ENCODE measurements around the gene COL26A1.
A peak's percentile ranks its signal among the peaks of the same experiment; 100 is the strongest.

Gene COL26A1

DNA sequence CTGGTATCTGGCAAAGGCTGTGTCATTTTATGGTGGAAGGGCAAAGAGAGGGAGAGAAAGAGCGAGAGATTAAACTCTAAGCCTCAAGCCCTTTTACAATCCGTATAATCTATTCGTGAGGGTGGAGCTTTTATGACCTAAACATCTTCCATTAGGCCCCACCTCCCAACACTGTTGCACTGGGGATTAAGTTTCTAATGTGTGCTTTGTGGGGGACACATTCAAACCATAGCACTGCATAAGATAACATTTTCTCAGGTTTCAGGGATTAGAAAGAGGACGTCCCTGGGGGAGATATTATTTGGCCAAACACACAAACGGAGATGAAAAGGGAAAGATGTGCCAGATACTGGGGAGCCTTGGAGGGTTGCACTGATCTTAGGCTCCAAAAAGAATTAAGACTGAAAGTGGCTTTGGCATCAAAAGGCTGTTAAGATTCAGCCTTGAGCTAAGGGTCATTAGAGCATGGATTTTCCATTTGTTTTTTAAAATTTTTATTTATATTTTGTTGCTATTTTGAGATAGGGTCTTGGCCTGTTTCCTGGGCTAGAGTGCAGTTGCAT, 19.0 kb downstream of the COL26A1 start (continued):
- TF ChIP-seq ZNF133 (tag by site-specific recombination; IDR thresholded peaks at IDR 0.05) = no peak
- TF ChIP-seq ZNF350 (tag by site-specific recombination; IDR thresholded peaks at IDR 0.05) = no peak; the same call in none of the 2 replicates
- no peak for TF ChIP-seq ZNF341 (tag by site-specific recombination; IDR thresholded peaks at IDR 0.05; ENCODE audit: low read depth)
- TF ChIP-seq, protein P1, sequence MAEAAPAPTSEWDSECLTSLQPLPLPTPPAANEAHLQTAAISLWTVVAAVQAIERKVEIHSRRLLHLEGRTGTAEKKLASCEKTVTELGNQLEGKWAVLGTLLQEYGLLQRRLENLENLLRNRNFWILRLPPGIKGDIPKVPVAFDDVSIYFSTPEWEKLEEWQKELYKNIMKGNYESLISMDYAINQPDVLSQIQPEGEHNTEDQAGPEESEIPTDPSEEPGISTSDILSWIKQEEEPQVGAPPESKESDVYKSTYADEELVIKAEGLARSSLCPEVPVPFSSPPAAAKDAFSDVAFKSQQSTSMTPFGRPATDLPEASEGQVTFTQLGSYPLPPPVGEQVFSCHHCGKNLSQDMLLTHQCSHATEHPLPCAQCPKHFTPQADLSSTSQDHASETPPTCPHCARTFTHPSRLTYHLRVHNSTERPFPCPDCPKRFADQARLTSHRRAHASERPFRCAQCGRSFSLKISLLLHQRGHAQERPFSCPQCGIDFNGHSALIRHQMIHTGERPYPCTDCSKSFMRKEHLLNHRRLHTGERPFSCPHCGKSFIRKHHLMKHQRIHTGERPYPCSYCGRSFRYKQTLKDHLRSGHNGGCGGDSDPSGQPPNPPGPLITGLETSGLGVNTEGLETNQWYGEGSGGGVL (tag by site-specific recombination; IDR thresholded peaks at IDR 0.05) = 0 out of 2 replicates have a peak, but pooled peaks have one; percentile 27
- TF ChIP-seq ZNF621 (tag by site-specific recombination; IDR thresholded peaks at IDR 0.05) = no peak
- TF ChIP-seq, protein P2, sequence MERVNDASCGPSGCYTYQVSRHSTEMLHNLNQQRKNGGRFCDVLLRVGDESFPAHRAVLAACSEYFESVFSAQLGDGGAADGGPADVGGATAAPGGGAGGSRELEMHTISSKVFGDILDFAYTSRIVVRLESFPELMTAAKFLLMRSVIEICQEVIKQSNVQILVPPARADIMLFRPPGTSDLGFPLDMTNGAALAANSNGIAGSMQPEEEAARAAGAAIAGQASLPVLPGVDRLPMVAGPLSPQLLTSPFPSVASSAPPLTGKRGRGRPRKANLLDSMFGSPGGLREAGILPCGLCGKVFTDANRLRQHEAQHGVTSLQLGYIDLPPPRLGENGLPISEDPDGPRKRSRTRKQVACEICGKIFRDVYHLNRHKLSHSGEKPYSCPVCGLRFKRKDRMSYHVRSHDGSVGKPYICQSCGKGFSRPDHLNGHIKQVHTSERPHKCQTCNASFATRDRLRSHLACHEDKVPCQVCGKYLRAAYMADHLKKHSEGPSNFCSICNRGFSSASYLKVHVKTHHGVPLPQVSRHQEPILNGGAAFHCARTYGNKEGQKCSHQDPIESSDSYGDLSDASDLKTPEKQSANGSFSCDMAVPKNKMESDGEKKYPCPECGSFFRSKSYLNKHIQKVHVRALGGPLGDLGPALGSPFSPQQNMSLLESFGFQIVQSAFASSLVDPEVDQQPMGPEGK (tag by site-specific recombination; IDR thresholded peaks at IDR 0.05) = 0 out of 2 replicates have a peak, but pooled peaks have one; percentile 18
- no peak for TF ChIP-seq ZSCAN30 (tag by site-specific recombination; IDR thresholded peaks at IDR 0.05)
- peak; percentile 79 for TF ChIP-seq MZF1 (tag by site-specific recombination; IDR thresholded peaks at IDR 0.05; ENCODE audit: borderline replicate concordance)
- TF ChIP-seq ZNF433 (tag by site-specific recombination; IDR thresholded peaks at IDR 0.05; ENCODE audit: low read depth) = no peak
- TF ChIP-seq IKZF3 (tag by site-specific recombination; IDR thresholded peaks at IDR 0.05) = no peak
- TF ChIP-seq, protein P3, sequence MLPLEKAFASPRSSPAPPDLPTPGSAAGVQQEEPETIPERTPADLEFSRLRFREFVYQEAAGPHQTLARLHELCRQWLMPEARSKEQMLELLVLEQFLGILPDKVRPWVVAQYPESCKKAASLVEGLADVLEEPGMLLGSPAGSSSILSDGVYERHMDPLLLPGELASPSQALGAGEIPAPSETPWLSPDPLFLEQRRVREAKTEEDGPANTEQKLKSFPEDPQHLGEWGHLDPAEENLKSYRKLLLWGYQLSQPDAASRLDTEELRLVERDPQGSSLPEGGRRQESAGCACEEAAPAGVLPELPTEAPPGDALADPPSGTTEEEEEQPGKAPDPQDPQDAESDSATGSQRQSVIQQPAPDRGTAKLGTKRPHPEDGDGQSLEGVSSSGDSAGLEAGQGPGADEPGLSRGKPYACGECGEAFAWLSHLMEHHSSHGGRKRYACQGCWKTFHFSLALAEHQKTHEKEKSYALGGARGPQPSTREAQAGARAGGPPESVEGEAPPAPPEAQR (tag by site-specific recombination; IDR thresholded peaks at IDR 0.05) = no peak
- TF ChIP-seq FEZF1 (tag by site-specific recombination; IDR thresholded peaks at IDR 0.05) = peak; percentile 52; the same call in 1 of the 2 replicates
- TF ChIP-seq, protein P4, sequence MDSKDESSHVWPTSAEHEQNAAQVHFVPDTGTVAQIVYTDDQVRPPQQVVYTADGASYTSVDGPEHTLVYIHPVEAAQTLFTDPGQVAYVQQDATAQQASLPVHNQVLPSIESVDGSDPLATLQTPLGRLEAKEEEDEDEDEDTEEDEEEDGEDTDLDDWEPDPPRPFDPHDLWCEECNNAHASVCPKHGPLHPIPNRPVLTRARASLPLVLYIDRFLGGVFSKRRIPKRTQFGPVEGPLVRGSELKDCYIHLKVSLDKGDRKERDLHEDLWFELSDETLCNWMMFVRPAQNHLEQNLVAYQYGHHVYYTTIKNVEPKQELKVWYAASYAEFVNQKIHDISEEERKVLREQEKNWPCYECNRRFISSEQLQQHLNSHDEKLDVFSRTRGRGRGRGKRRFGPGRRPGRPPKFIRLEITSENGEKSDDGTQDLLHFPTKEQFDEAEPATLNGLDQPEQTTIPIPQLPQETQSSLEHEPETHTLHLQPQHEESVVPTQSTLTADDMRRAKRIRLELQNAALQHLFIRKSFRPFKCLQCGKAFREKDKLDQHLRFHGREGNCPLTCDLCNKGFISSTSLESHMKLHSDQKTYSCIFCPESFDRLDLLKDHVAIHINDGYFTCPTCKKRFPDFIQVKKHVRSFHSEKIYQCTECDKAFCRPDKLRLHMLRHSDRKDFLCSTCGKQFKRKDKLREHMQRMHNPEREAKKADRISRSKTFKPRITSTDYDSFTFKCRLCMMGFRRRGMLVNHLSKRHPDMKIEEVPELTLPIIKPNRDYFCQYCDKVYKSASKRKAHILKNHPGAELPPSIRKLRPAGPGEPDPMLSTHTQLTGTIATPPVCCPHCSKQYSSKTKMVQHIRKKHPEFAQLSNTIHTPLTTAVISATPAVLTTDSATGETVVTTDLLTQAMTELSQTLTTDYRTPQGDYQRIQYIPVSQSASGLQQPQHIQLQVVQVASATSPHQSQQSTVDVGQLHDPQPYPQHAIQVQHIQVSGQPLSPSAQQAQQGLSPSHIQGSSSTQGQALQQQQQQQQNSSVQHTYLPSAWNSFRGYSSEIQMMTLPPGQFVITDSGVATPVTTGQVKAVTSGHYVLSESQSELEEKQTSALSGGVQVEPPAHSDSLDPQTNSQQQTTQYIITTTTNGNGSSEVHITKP (tag by site-specific recombination; IDR thresholded peaks at IDR 0.05) = peak; percentile 28; the same call in 1 of the 2 replicates
- peak; percentile 38; the same call in 1 of the 2 replicates for TF ChIP-seq ZNF843 (tag by site-specific recombination; IDR thresholded peaks at IDR 0.05)
- TF ChIP-seq GLIS2 (tag by site-specific recombination; IDR thresholded peaks at IDR 0.05) = no peak
- no peak for TF ChIP-seq ZNF837 (tag by site-specific recombination; IDR thresholded peaks at IDR 0.05)
- no peak for TF ChIP-seq KLF7 (tag by site-specific recombination; IDR thresholded peaks at IDR 0.05; ENCODE audit: borderline replicate concordance)
- TF ChIP-seq ZFP37 (tag by site-specific recombination; IDR thresholded peaks at IDR 0.05) = no peak
- no peak for TF ChIP-seq ZNF626 (tag by site-specific recombination; IDR thresholded peaks at IDR 0.05)
- TF ChIP-seq ZNF16 (tag by site-specific recombination; IDR thresholded peaks at IDR 0.05; ENCODE audit: low read depth) = no peak
- TF ChIP-seq GLIS1 (tag by site-specific recombination; IDR thresholded peaks at IDR 0.05) = peak; percentile 98
- TF ChIP-seq, protein P5, sequence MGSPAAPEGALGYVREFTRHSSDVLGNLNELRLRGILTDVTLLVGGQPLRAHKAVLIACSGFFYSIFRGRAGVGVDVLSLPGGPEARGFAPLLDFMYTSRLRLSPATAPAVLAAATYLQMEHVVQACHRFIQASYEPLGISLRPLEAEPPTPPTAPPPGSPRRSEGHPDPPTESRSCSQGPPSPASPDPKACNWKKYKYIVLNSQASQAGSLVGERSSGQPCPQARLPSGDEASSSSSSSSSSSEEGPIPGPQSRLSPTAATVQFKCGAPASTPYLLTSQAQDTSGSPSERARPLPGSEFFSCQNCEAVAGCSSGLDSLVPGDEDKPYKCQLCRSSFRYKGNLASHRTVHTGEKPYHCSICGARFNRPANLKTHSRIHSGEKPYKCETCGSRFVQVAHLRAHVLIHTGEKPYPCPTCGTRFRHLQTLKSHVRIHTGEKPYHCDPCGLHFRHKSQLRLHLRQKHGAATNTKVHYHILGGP (tag by site-specific recombination; IDR thresholded peaks at IDR 0.05) = no peak
- no peak for TF ChIP-seq ZNF311 (tag by site-specific recombination; IDR thresholded peaks at IDR 0.05; ENCODE audit: borderline replicate concordance)
- peak; percentile 16; the same call in 1 of the 2 replicates for TF ChIP-seq ZXDB (tag by site-specific recombination; IDR thresholded peaks at IDR 0.05)
- TF ChIP-seq, protein P6, sequence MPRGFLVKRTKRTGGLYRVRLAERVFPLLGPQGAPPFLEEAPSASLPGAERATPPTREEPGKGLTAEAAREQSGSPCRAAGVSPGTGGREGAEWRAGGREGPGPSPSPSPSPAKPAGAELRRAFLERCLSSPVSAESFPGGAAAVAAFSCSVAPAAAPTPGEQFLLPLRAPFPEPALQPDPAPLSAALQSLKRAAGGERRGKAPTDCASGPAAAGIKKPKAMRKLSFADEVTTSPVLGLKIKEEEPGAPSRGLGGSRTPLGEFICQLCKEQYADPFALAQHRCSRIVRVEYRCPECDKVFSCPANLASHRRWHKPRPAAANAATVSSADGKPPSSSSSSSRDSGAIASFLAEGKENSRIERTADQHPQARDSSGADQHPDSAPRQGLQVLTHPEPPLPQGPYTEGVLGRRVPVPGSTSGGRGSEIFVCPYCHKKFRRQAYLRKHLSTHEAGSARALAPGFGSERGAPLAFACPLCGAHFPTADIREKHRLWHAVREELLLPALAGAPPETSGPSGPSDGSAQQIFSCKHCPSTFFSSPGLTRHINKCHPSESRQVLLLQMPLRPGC (tag by site-specific recombination; IDR thresholded peaks at IDR 0.05) = no peak
- TF ChIP-seq, protein P7, sequence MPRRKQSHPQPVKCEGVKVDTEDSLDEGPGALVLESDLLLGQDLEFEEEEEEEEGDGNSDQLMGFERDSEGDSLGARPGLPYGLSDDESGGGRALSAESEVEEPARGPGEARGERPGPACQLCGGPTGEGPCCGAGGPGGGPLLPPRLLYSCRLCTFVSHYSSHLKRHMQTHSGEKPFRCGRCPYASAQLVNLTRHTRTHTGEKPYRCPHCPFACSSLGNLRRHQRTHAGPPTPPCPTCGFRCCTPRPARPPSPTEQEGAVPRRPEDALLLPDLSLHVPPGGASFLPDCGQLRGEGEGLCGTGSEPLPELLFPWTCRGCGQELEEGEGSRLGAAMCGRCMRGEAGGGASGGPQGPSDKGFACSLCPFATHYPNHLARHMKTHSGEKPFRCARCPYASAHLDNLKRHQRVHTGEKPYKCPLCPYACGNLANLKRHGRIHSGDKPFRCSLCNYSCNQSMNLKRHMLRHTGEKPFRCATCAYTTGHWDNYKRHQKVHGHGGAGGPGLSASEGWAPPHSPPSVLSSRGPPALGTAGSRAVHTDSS (tag by site-specific recombination; IDR thresholded peaks at IDR 0.05) = no peak
